Astrocyte of the hippocampus (primary cell): Measurements from ENCODE around the gene ZMIZ2.
A peak's percentile ranks its signal among the peaks of the same experiment; 100 is the strongest.

Source experiments
- DNase-seq: peaks from one replicate; pipeline ENCODE4 v3.0.0; 2011; ENCODE audit warnings: low read depth, low spot score

Gene ZMIZ2

GRCh38 chr7:44757311-44757710 is 8.7 kb downstream of the ZMIZ2 start:
- DNase-seq = peak; percentile 84

- DNase-seq = no peak
Measured at GRCh38 chr7:44757739-44758138, 9.1 kb downstream of the ZMIZ2 start.

- DNase-seq = no peak
Measured at GRCh38 chr7:44759246-44759645, 10.6 kb downstream of the ZMIZ2 start.

- no peak for DNase-seq
Measured at GRCh38 chr7:44760034-44760580, 11.5 kb downstream of the ZMIZ2 start.

- DNase-seq = no peak
Measured at GRCh38 chr7:44761207-44762161, 12.8 kb downstream of the ZMIZ2 start.

GRCh38 chr7:44762300-44762699 is 13.7 kb downstream of the ZMIZ2 start:
- no peak for DNase-seq

- no peak for DNase-seq
Measured at GRCh38 chr7:44762726-44763522, 14.3 kb downstream of the ZMIZ2 start.

GRCh38 chr7:44764081-44764480 is 15.4 kb downstream of the ZMIZ2 start:
- DNase-seq = peak; percentile 11

GRCh38 chr7:44764665-44765578 is 16.3 kb downstream of the ZMIZ2 start:
- DNase-seq = no peak

GRCh38 chr7:44765579-44766415 is 17.1 kb downstream of the ZMIZ2 start:
- DNase-seq = no peak

GRCh38 chr7:44766416-44766801 is 17.8 kb downstream of the ZMIZ2 start:
- no peak for DNase-seq

- no peak for DNase-seq
Measured at GRCh38 chr7:44767134-44767911, 18.7 kb downstream of the ZMIZ2 start.

GRCh38 chr7:44767912-44768627 is 19.4 kb downstream of the ZMIZ2 start:
- DNase-seq = peak; percentile 16

- DNase-seq = no peak
Measured at GRCh38 chr7:44768628-44769371, 20.2 kb downstream of the ZMIZ2 start.

GRCh38 chr7:44769376-44769775 is 20.7 kb downstream of the ZMIZ2 start:
- no peak for DNase-seq

GRCh38 chr7:44769776-44770294 is 21.2 kb downstream of the ZMIZ2 start:
- DNase-seq = peak; percentile 64

GRCh38 chr7:44771358-44771757 is 22.7 kb downstream of the ZMIZ2 start:
- no peak for DNase-seq

GRCh38 chr7:44772440-44772839 is 23.8 kb downstream of the ZMIZ2 start:
- no peak for DNase-seq
